HepG2 (cell line): Measurements from ENCODE around the gene PAPSS1. TPM values are rescaled to one million over a fixed set of nuclear protein-coding genes. Genes with fewer than 3 reads are reported as not detected.

Experiments
- FOXK2 ChIP-seq: fragments of 450-650 bp; IDR thresholded peaks from 2 replicates; pipeline ENCODE4 v1.6.1; 2016
- JUN ChIP-seq: sonication (generic); formaldehyde crosslinking; IDR thresholded peaks from 2 replicates; pipeline ENCODE4 v1.4.0; 2020; ENCODE audit warnings: mild to moderate bottlenecking, missing genetic modification reagents
- KMT2A ChIP-seq: sonication (generic); formaldehyde crosslinking; IDR thresholded peaks from 2 replicates; pipeline ENCODE4 v1.4.0; 2020; ENCODE audit warnings: missing genetic modification reagents
- MIER2 ChIP-seq: IDR thresholded peaks from 2 replicates; pipeline ENCODE4 v1.6.1; 2016; ENCODE audit warnings: missing biosample characterization, missing genetic modification reagents
- PCBP2 ChIP-seq: fragments of 200-400 bp; formaldehyde crosslinking; optimal IDR thresholded peaks from 2 replicates; pipeline ENCODE3; 2018; ENCODE audit warnings: low read length, low read depth; ENCODE audit not compliant: poor library complexity, severe bottlenecking
- YEATS4 ChIP-seq: sonication (generic); formaldehyde crosslinking; IDR thresholded peaks from 2 replicates; pipeline ENCODE4 v1.4.0; 2020; ENCODE audit warnings: missing genetic modification reagents, borderline replicate concordance
- ZIK1 ChIP-seq: sonication (generic); formaldehyde crosslinking; IDR thresholded peaks from 2 replicates; pipeline ENCODE4 v1.5.0; 2020; ENCODE audit warnings: mild to moderate bottlenecking, low read depth, missing genetic modification reagents, borderline replicate concordance
- ZNF7 ChIP-seq: IDR thresholded peaks from 2 replicates; pipeline ENCODE4 v1.6.1; 2016; ENCODE audit warnings: missing biosample characterization, missing genetic modification reagents
- ZNF839 ChIP-seq: sonication (generic); formaldehyde crosslinking; IDR thresholded peaks from 2 replicates; pipeline ENCODE4 v1.4.0; 2020; ENCODE audit warnings: missing genetic modification reagents, mild to moderate bottlenecking, borderline replicate concordance
- ZSCAN31 ChIP-seq: sonication (generic); formaldehyde crosslinking; IDR thresholded peaks from 2 replicates; pipeline ENCODE4 v1.5.0; 2020; ENCODE audit warnings: low read depth, mild to moderate bottlenecking, missing genetic modification reagents
- polyA plus RNA-seq, 8 experiments: library from polyadenylated mRNA; depleted of rRNA in 3 of 8; stranded (reverse) in 7 of 8; unstranded in 1 of 8; fragments of >200 nt; fragmentation: Illumina TruSeq in 4 of 8; extraction: Trizol in 4 of 8; gene quantifications; 2 replicates each; pipeline versions ENCODE4 v1.2.1 to v1.2.3, GENCODE V29; 2011 to 2016; ENCODE audit warnings: low read depth in 4 of 8, missing spikeins in 1 of 8, mixed read lengths in 1 of 8; ENCODE audit not compliant: insufficient read depth in 1 of 8
- total RNA-seq, 5 experiments: library from RNA; depleted of rRNA; stranded (reverse); fragments of >200 nt; fragmentation: Illumina TruSeq; extraction: Trizol; gene quantifications; 2 replicates each; pipeline ENCODE4 v1.2.3, GENCODE V29; 2016; ENCODE audit warnings: low read depth in 1 of 5
- TF ChIP-seq, protein P1 (sequence below): sonication (generic); formaldehyde crosslinking; IDR thresholded peaks from 2 replicates; pipeline ENCODE4 v1.9.0; 2022; ENCODE audit warnings: low read depth, missing genetic modification reagents
- TF ChIP-seq, protein P2 (sequence below): sonication (generic); formaldehyde crosslinking; IDR thresholded peaks from 2 replicates; pipeline ENCODE4 v1.9.0; 2021; ENCODE audit warnings: mild to moderate bottlenecking, missing genetic modification reagents
- TF ChIP-seq, protein P3 (sequence below): sonication (generic); formaldehyde crosslinking; IDR thresholded peaks from 2 replicates; pipeline ENCODE4 v1.4.0; 2020; ENCODE audit warnings: mild to moderate bottlenecking, missing genetic modification reagents
- TF ChIP-seq, protein P4 (sequence below): sonication (generic); formaldehyde crosslinking; IDR thresholded peaks from 2 replicates; pipeline ENCODE4 v1.8.0; 2022; ENCODE audit warnings: missing genetic modification reagents, mild to moderate bottlenecking, inconsistent platforms, borderline replicate concordance
- TF ChIP-seq, protein P5 (sequence below): sonication (generic); formaldehyde crosslinking; conservative IDR thresholded peaks from 2 replicates; pipeline ENCODE4 v1.8.1; 2023; ENCODE audit warnings: missing genetic modification reagents

PAPSS1 gene
- total and polyA plus RNA-seq, 2 of the 13 experiments (the other 11 are each of a cell fraction or from before 2014, with no cell fraction given), result 105 to 126 TPM

DNA sequence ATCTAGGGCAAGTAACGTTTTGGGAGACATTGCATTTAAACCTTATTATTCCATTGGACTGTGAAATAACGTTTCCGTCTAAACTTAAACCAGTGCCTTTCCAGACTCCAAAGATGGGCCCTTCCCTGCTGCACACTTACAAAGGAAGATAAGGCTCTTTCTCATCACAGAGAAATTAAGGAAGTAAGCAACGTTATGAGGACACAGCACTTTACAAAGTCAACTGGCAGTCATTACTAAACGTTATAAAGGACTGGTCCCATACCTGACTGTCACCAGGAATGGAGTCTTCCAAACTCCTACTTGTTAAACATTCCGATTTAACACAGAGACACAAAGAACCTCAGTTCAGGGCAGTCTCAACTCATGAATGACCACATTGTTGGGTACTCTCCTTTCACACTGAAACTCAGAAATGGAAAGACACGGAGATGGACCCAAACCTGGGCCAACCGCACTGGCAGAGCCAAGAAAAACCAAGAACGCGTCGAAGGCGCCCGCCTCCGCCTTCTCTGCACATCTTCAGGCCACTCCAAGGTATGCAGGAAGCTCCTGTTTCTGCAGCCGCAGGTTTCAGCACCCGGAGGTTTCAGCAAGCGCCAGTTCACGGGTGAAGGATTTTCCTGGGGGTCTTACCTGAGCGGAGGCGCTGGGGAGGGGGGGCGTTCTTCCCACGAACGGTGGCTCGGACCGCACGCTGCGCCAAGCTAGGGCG, 670 bp downstream of the PAPSS1 start (continued):
- TF ChIP-seq, protein P1, sequence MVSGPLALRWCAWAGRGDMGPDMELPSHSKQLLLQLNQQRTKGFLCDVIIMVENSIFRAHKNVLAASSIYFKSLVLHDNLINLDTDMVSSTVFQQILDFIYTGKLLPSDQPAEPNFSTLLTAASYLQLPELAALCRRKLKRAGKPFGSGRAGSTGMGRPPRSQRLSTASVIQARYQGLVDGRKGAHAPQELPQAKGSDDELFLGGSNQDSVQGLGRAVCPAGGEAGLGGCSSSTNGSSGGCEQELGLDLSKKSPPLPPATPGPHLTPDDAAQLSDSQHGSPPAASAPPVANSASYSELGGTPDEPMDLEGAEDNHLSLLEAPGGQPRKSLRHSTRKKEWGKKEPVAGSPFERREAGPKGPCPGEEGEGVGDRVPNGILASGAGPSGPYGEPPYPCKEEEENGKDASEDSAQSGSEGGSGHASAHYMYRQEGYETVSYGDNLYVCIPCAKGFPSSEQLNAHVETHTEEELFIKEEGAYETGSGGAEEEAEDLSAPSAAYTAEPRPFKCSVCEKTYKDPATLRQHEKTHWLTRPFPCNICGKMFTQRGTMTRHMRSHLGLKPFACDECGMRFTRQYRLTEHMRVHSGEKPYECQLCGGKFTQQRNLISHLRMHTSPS (CRISPR knock-in tag), result no peak
- no peak for TF ChIP-seq KMT2A (CRISPR knock-in tag)
- TF ChIP-seq, protein P2, sequence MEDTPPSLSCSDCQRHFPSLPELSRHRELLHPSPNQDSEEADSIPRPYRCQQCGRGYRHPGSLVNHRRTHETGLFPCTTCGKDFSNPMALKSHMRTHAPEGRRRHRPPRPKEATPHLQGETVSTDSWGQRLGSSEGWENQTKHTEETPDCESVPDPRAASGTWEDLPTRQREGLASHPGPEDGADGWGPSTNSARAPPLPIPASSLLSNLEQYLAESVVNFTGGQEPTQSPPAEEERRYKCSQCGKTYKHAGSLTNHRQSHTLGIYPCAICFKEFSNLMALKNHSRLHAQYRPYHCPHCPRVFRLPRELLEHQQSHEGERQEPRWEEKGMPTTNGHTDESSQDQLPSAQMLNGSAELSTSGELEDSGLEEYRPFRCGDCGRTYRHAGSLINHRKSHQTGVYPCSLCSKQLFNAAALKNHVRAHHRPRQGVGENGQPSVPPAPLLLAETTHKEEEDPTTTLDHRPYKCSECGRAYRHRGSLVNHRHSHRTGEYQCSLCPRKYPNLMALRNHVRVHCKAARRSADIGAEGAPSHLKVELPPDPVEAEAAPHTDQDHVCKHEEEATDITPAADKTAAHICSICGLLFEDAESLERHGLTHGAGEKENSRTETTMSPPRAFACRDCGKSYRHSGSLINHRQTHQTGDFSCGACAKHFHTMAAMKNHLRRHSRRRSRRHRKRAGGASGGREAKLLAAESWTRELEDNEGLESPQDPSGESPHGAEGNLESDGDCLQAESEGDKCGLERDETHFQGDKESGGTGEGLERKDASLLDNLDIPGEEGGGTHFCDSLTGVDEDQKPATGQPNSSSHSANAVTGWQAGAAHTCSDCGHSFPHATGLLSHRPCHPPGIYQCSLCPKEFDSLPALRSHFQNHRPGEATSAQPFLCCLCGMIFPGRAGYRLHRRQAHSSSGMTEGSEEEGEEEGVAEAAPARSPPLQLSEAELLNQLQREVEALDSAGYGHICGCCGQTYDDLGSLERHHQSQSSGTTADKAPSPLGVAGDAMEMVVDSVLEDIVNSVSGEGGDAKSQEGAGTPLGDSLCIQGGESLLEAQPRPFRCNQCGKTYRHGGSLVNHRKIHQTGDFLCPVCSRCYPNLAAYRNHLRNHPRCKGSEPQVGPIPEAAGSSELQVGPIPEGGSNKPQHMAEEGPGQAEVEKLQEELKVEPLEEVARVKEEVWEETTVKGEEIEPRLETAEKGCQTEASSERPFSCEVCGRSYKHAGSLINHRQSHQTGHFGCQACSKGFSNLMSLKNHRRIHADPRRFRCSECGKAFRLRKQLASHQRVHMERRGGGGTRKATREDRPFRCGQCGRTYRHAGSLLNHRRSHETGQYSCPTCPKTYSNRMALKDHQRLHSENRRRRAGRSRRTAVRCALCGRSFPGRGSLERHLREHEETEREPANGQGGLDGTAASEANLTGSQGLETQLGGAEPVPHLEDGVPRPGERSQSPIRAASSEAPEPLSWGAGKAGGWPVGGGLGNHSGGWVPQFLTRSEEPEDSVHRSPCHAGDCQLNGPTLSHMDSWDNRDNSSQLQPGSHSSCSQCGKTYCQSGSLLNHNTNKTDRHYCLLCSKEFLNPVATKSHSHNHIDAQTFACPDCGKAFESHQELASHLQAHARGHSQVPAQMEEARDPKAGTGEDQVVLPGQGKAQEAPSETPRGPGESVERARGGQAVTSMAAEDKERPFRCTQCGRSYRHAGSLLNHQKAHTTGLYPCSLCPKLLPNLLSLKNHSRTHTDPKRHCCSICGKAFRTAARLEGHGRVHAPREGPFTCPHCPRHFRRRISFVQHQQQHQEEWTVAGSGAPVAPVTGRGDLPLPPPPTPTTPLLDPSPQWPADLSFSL (CRISPR knock-in tag), result 0 out of 2 replicates have a peak, but pooled peaks have one; percentile 2
- TF ChIP-seq, protein P3, sequence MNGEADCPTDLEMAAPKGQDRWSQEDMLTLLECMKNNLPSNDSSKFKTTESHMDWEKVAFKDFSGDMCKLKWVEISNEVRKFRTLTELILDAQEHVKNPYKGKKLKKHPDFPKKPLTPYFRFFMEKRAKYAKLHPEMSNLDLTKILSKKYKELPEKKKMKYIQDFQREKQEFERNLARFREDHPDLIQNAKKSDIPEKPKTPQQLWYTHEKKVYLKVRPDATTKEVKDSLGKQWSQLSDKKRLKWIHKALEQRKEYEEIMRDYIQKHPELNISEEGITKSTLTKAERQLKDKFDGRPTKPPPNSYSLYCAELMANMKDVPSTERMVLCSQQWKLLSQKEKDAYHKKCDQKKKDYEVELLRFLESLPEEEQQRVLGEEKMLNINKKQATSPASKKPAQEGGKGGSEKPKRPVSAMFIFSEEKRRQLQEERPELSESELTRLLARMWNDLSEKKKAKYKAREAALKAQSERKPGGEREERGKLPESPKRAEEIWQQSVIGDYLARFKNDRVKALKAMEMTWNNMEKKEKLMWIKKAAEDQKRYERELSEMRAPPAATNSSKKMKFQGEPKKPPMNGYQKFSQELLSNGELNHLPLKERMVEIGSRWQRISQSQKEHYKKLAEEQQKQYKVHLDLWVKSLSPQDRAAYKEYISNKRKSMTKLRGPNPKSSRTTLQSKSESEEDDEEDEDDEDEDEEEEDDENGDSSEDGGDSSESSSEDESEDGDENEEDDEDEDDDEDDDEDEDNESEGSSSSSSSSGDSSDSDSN (CRISPR knock-in tag), result no peak
- TF ChIP-seq ZIK1 (CRISPR knock-in tag), result no peak
- no peak for TF ChIP-seq ZSCAN31 (CRISPR knock-in tag)
- TF ChIP-seq ZNF7 (CRISPR knock-in tag), result no peak
- TF ChIP-seq MIER2 (CRISPR knock-in tag), result 0 out of 2 replicates have a peak, but pooled peaks have one; percentile 6
- TF ChIP-seq, protein P4, sequence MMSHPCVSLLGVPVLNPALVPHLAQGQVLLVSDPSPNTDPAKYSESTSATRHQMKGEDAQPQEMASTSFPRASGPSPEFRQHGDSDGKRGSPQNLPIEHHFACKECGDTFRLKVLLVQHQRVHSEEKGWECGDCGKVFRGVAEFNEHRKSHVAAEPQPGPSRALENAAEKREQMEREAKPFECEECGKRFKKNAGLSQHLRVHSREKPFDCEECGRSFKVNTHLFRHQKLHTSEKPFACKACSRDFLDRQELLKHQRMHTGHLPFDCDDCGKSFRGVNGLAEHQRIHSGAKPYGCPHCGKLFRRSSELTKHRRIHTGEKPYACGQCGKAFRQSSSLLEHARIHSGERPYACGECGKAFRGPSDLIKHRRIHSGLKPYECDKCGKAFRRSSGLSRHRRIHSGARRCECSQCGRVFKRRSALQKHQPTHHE (CRISPR knock-in tag), result peak; percentile 72; the same call in 1 of the 2 replicates
- TF ChIP-seq ZNF839, result no peak
- TF ChIP-seq, protein P5, sequence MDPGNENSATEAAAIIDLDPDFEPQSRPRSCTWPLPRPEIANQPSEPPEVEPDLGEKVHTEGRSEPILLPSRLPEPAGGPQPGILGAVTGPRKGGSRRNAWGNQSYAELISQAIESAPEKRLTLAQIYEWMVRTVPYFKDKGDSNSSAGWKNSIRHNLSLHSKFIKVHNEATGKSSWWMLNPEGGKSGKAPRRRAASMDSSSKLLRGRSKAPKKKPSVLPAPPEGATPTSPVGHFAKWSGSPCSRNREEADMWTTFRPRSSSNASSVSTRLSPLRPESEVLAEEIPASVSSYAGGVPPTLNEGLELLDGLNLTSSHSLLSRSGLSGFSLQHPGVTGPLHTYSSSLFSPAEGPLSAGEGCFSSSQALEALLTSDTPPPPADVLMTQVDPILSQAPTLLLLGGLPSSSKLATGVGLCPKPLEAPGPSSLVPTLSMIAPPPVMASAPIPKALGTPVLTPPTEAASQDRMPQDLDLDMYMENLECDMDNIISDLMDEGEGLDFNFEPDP, result 0 out of 2 replicates have a peak, but pooled peaks have one; percentile 58
- TF ChIP-seq JUN, result no peak
- TF ChIP-seq YEATS4, result no peak
- TF ChIP-seq PCBP2, result no peak
- TF ChIP-seq FOXK2, result no peak
